ENCODE measurements around the gene DOCK8. TPM values are rescaled to one million over a fixed set of nuclear protein-coding genes. Genes with fewer than 3 reads are reported as not detected.

DOCK8 gene
- total RNA-seq, 1 donor from 2014 or later: 0.22 TPM

DNA sequence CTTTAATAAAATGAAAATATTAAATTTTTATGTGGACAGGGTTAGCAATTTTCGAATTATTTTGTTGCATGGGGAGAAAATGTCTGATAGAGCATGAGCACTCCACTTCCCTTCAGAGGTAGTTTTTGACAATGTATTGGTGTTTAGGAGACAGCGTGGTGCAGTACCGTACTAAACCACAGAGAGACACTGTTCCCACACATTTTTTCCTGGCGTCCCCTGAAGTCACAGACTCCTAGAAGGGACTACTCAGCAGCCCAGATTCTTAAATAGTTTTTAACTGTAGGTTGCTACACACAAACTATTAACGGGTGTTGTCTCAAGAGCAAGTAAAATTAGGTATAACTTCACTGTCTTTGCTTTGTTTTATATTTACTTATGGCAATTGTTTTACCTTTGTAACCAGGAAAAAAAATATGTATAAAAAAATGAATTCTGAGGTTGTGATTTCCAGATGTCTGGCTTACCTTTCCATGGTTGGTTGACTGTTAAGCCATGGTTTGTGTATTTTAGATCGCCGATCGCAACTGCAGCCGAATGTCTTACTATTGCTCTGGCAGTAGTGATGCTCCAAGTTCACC, 171.2 kb downstream of the DOCK8 start:
- Mint-ChIP-seq H3K27me3 (ENCODE audit: unreplicated experiment) (no peaks in the 10 kb centered on the region), H3K4me3 (ENCODE audit: unreplicated experiment) (no peak overlapping the region), H3K4me1 (ENCODE audit: low read depth, unreplicated experiment) (peaks cover 2% of the 10 kb centered on the region), H3K27ac (ENCODE audit: unreplicated experiment) (no peak overlapping the region), H3K36me3 (ENCODE audit: unreplicated experiment) (no peaks in the 10 kb centered on the region), H3K9me3 (ENCODE audit: unreplicated experiment) (no peaks in the 10 kb centered on the region)
- peak; percentile 47 for DNase-seq
- TF ChIP-seq, protein P1, sequence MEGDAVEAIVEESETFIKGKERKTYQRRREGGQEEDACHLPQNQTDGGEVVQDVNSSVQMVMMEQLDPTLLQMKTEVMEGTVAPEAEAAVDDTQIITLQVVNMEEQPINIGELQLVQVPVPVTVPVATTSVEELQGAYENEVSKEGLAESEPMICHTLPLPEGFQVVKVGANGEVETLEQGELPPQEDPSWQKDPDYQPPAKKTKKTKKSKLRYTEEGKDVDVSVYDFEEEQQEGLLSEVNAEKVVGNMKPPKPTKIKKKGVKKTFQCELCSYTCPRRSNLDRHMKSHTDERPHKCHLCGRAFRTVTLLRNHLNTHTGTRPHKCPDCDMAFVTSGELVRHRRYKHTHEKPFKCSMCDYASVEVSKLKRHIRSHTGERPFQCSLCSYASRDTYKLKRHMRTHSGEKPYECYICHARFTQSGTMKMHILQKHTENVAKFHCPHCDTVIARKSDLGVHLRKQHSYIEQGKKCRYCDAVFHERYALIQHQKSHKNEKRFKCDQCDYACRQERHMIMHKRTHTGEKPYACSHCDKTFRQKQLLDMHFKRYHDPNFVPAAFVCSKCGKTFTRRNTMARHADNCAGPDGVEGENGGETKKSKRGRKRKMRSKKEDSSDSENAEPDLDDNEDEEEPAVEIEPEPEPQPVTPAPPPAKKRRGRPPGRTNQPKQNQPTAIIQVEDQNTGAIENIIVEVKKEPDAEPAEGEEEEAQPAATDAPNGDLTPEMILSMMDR (IDR thresholded peaks at IDR 0.05; ENCODE audit: partially characterized antibody, unreplicated experiment): peak; percentile 85

GRCh38 chr9:389159-389558, 174.5 kb downstream of the DOCK8 start:
- H3K27me3 Mint-ChIP-seq (ENCODE audit: unreplicated experiment): no peaks in the 10 kb centered on the region
- DNase-seq: no peak
- no peak overlapping the region for H3K4me3 Mint-ChIP-seq (ENCODE audit: unreplicated experiment)
- TF ChIP-seq, protein P1 (IDR thresholded peaks at IDR 0.05; ENCODE audit: partially characterized antibody, unreplicated experiment): no peak
- peaks cover 2% of the 10 kb centered on the region for H3K4me1 Mint-ChIP-seq (ENCODE audit: low read depth, unreplicated experiment)
- H3K27ac Mint-ChIP-seq (ENCODE audit: unreplicated experiment): no peak overlapping the region
- no peaks in the 10 kb centered on the region for H3K9me3 Mint-ChIP-seq (ENCODE audit: unreplicated experiment)
- no peaks in the 10 kb centered on the region for H3K36me3 Mint-ChIP-seq (ENCODE audit: unreplicated experiment)

DNA sequence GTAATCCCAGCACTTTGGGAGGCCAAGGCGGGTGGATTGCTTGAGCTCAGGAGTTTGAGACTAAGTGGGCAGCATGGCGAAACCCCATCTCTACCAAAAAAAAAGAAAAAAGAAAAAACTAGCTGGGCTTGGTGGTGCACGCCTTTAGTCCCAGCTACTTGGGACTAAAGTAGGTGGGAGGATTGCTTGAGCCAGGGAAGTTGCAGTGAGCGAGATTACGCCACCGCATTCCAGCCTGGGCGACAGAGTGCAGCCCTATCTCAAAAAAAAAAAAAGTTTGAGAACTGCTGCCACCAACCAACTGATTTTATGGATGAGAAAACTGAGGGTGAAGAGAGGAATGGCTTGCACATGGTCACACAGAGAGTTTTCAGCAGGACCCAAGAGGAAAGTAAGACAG, 175.1 kb downstream of the DOCK8 start:
- H3K36me3 Mint-ChIP-seq (ENCODE audit: unreplicated experiment): no peaks in the 10 kb centered on the region
- peaks cover 2% of the 10 kb centered on the region for H3K4me1 Mint-ChIP-seq (ENCODE audit: low read depth, unreplicated experiment)
- no peak for DNase-seq
- no peaks in the 10 kb centered on the region for H3K9me3 Mint-ChIP-seq (ENCODE audit: unreplicated experiment)
- no peaks in the 10 kb centered on the region for H3K27me3 Mint-ChIP-seq (ENCODE audit: unreplicated experiment)
- no peak overlapping the region for H3K27ac Mint-ChIP-seq (ENCODE audit: unreplicated experiment)
- TF ChIP-seq, protein P1 (IDR thresholded peaks at IDR 0.05; ENCODE audit: partially characterized antibody, unreplicated experiment): no peak
- H3K4me3 Mint-ChIP-seq (ENCODE audit: unreplicated experiment): no peak overlapping the region

- no peaks in the 10 kb centered on the region for H3K4me1 Mint-ChIP-seq (ENCODE audit: low read depth, unreplicated experiment)
- no peaks in the 10 kb centered on the region for H3K27me3 Mint-ChIP-seq (ENCODE audit: unreplicated experiment)
- H3K27ac Mint-ChIP-seq (ENCODE audit: unreplicated experiment): no peak overlapping the region
- H3K36me3 Mint-ChIP-seq (ENCODE audit: unreplicated experiment): no peaks in the 10 kb centered on the region
- no peaks in the 10 kb centered on the region for H3K9me3 Mint-ChIP-seq (ENCODE audit: unreplicated experiment)
- DNase-seq: no peak
- no peak overlapping the region for H3K4me3 Mint-ChIP-seq (ENCODE audit: unreplicated experiment)
- TF ChIP-seq, protein P1 (IDR thresholded peaks at IDR 0.05; ENCODE audit: partially characterized antibody, unreplicated experiment): no peak
Observed at GRCh38 chr9:392077-392804, 177.6 kb downstream of the DOCK8 start.

GRCh38 chr9:394347-395052, 179.8 kb downstream of the DOCK8 start:
- Mint-ChIP-seq H3K36me3 (ENCODE audit: unreplicated experiment) (no peaks in the 10 kb centered on the region), H3K27me3 (ENCODE audit: unreplicated experiment) (no peaks in the 10 kb centered on the region), H3K4me3 (ENCODE audit: unreplicated experiment) (no peak overlapping the region), H3K27ac (ENCODE audit: unreplicated experiment) (no peak overlapping the region), H3K9me3 (ENCODE audit: unreplicated experiment) (no peaks in the 10 kb centered on the region), H3K4me1 (ENCODE audit: low read depth, unreplicated experiment) (no peaks in the 10 kb centered on the region)
- TF ChIP-seq, protein P1 (IDR thresholded peaks at IDR 0.05; ENCODE audit: partially characterized antibody, unreplicated experiment): no peak
- DNase-seq: no peak

Measured in glutamatergic neuron (in vitro differentiated cells).